ENCODE results near the gene COL5A1. TPM values are rescaled to one million over a fixed set of nuclear protein-coding genes. Genes with fewer than 3 reads are reported as not detected.

Gene COL5A1
- total RNA-seq, 4 donors from 2014 or later = 1.6 to 2.8 (median 2.3) TPM

DNA sequence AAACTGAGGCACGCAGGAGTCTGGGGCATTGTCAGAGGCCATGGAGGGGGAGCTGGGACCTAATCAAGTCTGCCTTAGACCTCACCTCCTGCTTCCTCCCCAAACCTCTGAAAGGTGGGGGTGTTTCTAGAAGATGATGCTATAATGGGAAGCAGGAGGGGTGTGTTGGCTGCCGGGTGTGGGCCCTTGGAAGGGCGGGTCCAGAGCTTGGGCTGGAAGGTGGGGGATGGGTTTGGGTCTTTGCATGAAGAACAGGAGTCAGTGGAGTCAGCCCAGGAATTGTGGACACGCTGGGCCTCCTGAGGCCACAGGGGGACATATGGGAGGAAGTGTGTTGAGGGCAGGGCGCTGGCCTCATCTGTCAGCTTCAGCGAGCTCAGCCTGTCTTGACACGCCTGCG is 138.0 kb downstream of the COL5A1 start:
- H3K36me3 ChIP-seq = no peaks in the 10 kb centered on the region
- TF ChIP-seq POLR2A (IDR thresholded peaks at IDR 0.05) = no peak
- no peak overlapping the region for H3K27ac ChIP-seq
- DNase-seq (no peak), ATAC-seq (no peak)
- intact Hi-C loops (cut with DNase I; ENCODE audit: low total_unique reads) = loop anchor here (1.0 kb wide), 1 partner anchor 204 kb away; no protein-coding TSS in a partner anchor
- no peaks in the 10 kb centered on the region for H3K4me1 ChIP-seq
- no peaks in the 10 kb centered on the region for H3K9me3 ChIP-seq
- no peak overlapping the region for H3K4me3 ChIP-seq
- H3K27me3 ChIP-seq = peaks cover 0 to 2% (median 0%) of the 10 kb centered on the region in 3 donors
- in situ Hi-C loops (cut with MboI; ENCODE audit: low sequenced_read_pairs in 4 of 4) = no loop called here

DNA sequence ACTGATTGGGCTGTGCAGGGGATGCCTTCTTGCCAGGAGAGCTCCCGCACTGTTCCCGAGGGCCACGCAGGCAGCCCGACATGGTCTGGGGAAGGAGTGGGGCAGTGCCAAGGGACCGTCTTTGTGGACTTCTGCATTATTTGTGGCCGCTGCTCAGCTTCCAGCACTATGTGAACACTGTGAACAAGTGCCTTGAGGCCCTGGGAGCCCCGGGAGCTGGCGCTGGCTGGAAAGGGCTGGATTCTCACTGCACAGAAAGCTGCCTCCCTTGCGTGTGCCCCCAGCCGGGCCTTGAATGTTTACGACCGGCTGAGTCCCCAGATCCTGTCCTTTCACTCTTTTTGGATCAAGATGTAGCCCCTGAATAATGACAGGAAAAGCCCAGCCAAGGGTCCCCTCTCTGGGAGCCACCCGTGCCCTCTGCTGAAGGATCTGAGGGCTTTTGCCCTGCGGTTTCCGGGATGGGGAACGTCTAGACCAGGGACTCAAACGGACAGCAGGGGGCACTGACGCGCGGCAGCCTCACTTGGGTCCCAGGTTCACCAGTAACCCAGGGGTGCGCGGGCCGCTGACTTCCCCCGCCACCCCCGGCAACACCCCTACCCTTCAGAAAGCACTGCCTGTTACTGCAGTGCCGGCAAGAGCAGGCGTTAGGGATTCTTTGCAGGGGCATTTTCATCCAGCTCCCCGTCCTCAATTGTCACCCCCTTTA is 140.1 kb downstream of the COL5A1 start:
- ATAC-seq = no peak
- DNase-seq = no peak
- Histone ChIP-seq H3K4me3 (no peak overlapping the region), H3K4me1 (no peaks in the 10 kb centered on the region), H3K27me3 (peaks cover 0 to 2% (median 0%) of the 10 kb centered on the region in 3 donors), H3K36me3 (no peaks in the 10 kb centered on the region), H3K9me3 (no peaks in the 10 kb centered on the region), H3K27ac (no peak overlapping the region)
- in situ Hi-C loops (cut with MboI; ENCODE audit: low sequenced_read_pairs in 4 of 4) = no loop called here
- TF ChIP-seq POLR2A (IDR thresholded peaks at IDR 0.05) = no peak
- TF ChIP-seq, protein P1, sequence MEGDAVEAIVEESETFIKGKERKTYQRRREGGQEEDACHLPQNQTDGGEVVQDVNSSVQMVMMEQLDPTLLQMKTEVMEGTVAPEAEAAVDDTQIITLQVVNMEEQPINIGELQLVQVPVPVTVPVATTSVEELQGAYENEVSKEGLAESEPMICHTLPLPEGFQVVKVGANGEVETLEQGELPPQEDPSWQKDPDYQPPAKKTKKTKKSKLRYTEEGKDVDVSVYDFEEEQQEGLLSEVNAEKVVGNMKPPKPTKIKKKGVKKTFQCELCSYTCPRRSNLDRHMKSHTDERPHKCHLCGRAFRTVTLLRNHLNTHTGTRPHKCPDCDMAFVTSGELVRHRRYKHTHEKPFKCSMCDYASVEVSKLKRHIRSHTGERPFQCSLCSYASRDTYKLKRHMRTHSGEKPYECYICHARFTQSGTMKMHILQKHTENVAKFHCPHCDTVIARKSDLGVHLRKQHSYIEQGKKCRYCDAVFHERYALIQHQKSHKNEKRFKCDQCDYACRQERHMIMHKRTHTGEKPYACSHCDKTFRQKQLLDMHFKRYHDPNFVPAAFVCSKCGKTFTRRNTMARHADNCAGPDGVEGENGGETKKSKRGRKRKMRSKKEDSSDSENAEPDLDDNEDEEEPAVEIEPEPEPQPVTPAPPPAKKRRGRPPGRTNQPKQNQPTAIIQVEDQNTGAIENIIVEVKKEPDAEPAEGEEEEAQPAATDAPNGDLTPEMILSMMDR (IDR thresholded peaks at IDR 0.05 in 4 of 5, conservative IDR thresholded peaks at IDR 0.05 in 1 of 5) = peak in 1 of 5 experiments; percentile 19
- intact Hi-C loops (cut with DNase I; ENCODE audit: low total_unique reads) = no loop called here

DNA sequence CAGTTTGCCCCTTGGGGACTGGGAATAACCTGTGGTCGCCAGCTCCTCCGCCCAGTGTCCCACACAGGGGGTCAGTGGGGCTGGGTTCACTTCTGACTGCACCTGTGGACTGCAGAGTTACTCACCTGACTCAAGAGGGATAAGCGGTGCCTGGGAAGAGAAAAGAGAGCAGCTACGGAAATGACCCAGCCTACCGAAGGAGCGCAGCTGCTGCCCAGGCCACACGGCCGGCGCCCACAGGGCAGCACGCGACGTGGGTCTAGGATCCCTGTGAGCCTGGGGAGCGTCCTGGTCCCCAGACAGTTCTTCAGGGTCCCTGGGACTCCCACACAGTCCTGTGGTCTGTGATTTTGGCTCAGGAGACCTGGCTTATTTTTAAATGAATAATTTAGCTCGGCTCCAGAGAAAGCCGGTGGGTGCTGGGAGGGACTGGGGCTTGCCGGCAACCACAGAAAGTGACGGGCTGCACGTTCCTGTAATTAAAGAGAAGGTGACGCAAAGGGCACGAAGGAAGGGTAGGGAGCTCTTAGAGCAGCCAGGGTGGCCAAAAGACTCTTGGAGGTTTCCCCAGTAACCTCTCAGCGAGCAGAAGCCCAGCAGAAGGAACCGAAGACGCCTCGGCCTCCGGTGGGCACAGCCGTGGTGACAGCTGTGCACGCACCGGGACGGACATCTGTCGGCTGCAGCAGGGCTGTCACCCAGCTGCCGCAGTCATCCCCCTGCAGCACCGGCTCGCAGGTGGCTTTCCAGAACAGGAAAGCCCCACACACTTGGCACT is 141.5 kb downstream of the COL5A1 start:
- DNase-seq = no peak
- ATAC-seq = no peak
- TF ChIP-seq, protein P1 (IDR thresholded peaks at IDR 0.05 in 4 of 5, conservative IDR thresholded peaks at IDR 0.05 in 1 of 5) = no peak
- TF ChIP-seq POLR2A (IDR thresholded peaks at IDR 0.05) = no peak
- in situ Hi-C loops (cut with MboI; ENCODE audit: low sequenced_read_pairs in 4 of 4) = no loop called here
- Histone ChIP-seq H3K36me3 (no peaks in the 10 kb centered on the region), H3K4me3 (no peak overlapping the region), H3K9me3 (no peaks in the 10 kb centered on the region), H3K27me3 (peaks cover 0 to 2% (median 0%) of the 10 kb centered on the region in 3 donors), H3K27ac (no peak overlapping the region), H3K4me1 (no peaks in the 10 kb centered on the region)
- intact Hi-C loops (cut with DNase I; ENCODE audit: low total_unique reads) = no loop called here

DNA sequence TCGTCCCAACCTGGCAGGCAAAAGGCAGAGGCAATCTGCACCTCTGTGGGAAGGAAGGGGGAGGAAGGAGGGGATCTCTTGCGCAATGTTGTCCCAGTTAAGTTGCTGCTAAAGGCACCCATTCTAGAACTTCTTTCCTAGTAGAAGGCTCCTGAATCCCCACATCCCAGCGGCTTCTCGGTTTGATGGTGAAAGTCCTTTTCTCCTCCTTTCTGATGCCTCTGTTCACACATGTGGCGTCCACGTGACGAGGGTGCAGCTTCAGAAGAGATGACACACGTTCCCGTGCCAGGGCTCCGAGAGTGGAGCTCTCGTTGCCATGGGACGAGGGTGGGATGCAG is 142.1 kb downstream of the COL5A1 start:
- Histone ChIP-seq H3K27ac (no peak overlapping the region), H3K4me1 (no peaks in the 10 kb centered on the region)
- ATAC-seq = peak; percentile 32 to 55

More for the DNA sequence above, 142.1 kb downstream of the COL5A1 start:
- peaks cover 0 to 2% (median 0%) of the 10 kb centered on the region in 3 donors for H3K27me3 ChIP-seq
- no peaks in the 10 kb centered on the region for H3K36me3 ChIP-seq
- H3K9me3 ChIP-seq = no peaks in the 10 kb centered on the region
- in situ Hi-C loops (cut with MboI; ENCODE audit: low sequenced_read_pairs in 4 of 4) (no loop called here), intact Hi-C loops (cut with DNase I; ENCODE audit: low total_unique reads) (no loop called here)
- no peak overlapping the region for H3K4me3 ChIP-seq
- peak; percentile 15 to 50 for DNase-seq
- TF ChIP-seq, protein P1 (IDR thresholded peaks at IDR 0.05 in 4 of 5, conservative IDR thresholded peaks at IDR 0.05 in 1 of 5) = no peak
- no peak for TF ChIP-seq POLR2A (IDR thresholded peaks at IDR 0.05)
